Dermis blood vessel endothelial cell (primary cell): ENCODE measurements around the gene GPR50. TPM values are rescaled to one million over a fixed set of nuclear protein-coding genes. Genes with fewer than 3 reads are reported as not detected.
A peak's percentile ranks its signal among the peaks of the same experiment; 100 is the strongest.

Experiments used
- DNase-seq: peaks from one replicate; pipeline ENCODE4 v3.0.0; 2010
- total RNA-seq: library from RNA; depleted of rRNA; stranded (reverse); fragments of >200 nt; gene quantifications from 2 replicates; pipeline ENCODE4 v1.2.3, GENCODE V29; 2014

GPR50 gene
- total RNA-seq = not detected in 2 replicates

DNA sequence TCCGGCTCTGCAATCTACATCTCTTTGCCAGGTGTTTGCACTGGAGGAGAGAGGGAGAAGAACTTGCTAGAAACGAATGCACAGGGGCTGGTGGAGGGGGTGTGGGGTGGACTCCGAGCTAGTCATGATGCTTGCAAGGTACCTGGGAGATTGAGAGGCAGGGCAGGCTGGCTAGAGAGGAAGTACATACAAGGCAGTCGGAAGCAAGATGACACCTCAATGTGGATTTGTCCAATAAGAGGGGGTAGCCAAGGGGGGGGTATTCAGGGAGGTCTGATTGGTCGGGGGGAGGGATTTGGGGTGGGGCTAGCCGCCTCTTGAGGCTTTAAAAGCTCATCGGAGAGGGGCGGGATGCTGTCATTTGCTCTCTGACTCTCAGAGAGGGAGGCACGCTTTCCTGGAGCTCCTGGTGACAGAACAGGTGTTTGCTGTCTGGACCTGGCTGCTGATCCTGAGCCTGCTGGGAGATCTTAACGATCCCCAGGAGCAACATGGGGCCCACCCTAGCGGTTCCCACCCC, at the start of gene GPR50:
Gene GPR50 (plus strand): TSS at position 354 of the 520 bp plus-strand sequence. CDS start 138 bp downstream, at position 492.
- no peak for DNase-seq

DNA sequence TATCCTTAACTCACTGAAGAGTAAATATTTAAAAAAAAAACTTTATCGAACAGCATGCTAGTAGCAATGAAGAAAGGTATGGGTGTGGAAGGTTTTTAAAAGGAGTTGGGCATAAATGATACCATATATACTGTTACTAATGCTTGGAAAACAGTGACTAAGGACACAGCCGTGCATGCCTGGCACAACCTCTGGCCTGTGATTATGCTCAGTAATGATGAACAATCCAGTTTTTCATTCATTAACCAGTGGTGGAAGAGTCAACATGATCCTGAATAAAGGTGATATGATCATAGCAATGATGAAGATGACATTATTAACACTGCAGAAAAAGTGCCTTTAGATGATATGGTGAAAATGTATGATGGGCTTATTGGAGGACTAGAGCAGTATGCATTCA, 43.9 kb upstream of the GPR50 start:
- DNase-seq = no peak

- DNase-seq = peak; percentile 67
Observed at GRCh38 chrX:151151665-151152267, 24.6 kb upstream of the GPR50 start.

GRCh38 chrX:151153086-151153485, 23.3 kb upstream of the GPR50 start:
- DNase-seq = no peak

GRCh38 chrX:151153667-151154066, 22.7 kb upstream of the GPR50 start:
- DNase-seq = no peak

GRCh38 chrX:151155234-151155633, 21.1 kb upstream of the GPR50 start:
- no peak for DNase-seq

DNA sequence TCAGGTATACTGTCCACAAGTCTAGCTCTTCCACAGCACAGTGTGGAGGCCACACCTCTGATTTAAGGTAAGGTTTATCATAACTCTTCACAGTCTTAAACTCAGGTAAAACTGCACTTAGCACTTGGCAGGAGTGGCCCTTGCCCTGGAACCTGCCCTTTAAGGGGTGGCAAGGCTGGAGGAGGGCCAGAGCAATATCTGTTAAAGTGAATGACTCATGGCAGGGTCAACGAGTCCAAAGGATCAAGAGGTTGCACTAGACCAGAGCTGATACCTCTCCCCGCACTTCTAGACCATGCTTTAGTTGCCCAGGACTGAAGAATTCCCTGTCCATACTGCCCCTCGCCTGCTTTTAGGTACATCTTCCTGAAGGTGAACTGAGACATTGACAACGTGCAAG, 14.7 kb upstream of the GPR50 start:
- no peak for DNase-seq

GRCh38 chrX:151167791-151168345, 8.5 kb upstream of the GPR50 start:
- no peak for DNase-seq

- DNase-seq = no peak
Observed at GRCh38 chrX:151169783-151170182, 6.6 kb upstream of the GPR50 start.

DNA sequence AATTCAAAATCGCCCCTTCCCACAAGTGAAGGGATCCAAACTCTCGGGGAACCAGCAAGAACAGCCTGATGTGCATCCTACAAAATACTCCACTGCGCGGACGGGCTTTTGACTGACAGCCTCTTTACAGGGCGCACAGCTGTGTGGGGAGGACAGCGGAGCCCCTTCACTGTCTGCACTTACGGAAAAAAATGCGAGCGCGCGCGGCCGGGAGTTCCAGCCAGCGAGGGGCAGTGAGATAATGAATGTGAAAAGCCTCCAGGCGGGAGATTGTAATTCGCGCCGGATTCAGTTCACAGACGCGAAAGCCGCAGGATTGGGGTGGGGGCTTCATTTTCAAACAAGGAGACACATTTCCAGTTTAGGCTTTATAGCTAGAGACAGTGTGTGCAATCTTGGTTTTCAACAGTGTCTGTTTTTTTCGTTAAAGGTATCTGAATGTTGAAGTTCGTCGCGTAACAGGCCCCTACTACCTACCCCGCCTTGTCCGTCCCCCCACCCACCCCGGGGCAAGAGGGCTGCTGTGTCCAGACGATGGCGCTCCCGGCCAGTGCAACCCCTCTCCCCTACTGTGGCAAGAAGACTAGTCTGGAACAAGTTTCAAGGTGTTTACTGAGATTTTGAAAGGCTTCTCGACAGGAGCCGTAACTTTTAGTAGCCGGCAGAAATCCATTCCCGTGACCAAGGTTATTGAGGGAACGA, 1.7 kb upstream of the GPR50 start:
- DNase-seq = no peak

DNA sequence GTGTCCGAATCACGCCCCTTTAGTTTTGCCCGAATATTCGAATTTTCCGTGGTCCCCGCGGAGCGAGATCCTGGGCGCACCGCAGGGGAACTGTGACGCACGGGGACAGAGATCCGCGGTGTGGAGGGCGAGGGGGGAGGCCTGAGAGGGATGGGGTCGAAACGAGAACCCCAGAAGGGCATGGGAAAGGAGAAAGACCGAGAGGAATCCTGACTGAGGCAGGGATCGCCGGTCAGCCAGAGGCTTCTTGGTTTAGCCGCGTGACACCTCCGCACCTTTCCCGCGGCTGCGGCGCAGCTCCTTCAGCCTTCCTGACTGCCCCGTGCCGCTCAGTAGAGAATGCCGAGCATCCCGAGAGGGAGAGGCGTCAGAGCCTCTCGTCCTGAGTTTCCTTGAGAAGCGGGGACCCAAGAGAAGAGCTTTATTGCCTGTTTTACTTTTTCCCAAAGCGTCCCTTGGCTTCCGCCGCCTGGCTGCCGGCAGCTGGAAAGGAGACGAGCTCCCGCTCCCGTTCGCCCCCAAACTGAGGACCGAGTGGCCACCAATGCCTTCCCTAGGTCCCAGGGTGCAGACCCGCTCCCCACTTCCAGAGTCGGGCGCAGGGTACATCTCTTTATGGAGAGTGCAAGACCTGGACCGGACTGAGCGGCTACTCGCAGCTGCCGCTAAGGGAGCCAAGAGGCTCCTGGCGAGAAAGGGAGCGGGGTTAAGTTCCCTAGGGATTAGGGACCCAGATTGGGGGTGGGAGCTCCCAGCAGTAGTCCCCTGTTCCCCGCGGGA, 911 bp upstream of the GPR50 start:
- no peak for DNase-seq

DNA sequence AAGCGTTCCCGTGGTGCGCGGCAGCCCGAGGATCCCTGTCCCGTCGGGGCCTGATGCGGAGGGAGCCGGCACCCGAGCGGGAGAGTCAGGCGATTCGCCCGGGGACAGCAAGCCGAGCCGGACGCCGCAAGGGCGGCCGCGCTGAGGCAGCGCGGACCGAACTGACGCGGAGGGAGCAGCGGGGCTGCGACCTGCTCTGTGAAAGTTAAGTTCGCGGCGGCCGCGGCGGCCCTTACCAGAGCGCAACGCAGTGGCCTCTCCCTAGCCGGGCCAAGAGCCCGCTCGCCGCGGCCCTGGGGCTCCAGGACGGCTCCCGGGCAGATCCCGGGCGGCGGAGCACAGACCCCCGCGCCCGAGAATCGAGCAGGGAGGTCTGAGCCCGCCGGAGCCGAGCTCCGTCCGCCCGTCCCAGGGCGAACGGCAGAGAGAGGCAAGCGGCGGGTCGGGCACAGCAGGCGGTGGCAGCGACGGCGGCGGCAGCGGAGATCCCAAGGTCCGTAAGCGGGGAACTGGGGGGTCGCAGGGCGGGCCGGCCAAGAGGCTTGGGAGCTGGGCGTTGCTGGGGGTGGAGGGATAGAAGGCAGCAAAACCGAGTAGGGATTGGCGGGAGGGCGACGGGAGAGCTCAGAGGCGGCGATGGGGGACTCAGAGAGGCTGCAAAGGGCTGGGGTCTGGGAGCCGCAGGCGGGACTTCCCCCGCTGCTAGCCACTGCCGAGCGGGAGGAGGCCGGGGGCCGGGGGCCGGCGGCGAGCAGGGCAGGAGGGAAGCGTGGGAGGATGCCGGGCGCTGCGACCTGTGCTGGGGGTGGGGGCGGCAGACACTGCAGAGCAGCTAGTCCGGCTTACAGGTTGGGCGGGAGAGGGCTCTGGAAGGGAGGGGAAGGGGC, 1.0 kb downstream of the GPR50 start:
- DNase-seq = peak; percentile 24

DNA sequence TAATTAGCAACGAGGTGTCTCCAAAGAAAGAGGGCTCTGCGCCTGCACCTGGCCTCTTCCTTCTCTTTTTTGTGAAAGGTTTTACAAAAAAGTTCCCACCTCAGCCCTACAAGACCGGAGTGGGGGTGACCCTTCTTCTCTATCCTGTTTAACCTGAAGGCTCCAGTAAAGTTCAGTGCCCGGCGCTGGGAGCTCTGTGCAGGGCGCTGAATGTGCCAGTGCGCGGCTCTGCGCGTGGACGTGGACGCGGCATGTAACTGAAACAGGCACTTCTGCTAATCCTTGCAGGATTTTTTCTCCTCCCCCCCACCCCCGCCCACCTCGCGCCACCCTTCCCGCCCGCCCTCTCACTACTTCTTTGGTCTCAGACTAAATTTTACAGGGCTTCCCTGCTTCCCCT, 2.4 kb downstream of the GPR50 start:
- DNase-seq = no peak

GRCh38 chrX:151180400-151180799, 4.0 kb downstream of the GPR50 start:
- DNase-seq = no peak

GRCh38 chrX:151181088-151181487, 4.7 kb downstream of the GPR50 start:
- no peak for DNase-seq

- DNase-seq = no peak
Observed at GRCh38 chrX:151183233-151183753, 6.9 kb downstream of the GPR50 start.

DNA sequence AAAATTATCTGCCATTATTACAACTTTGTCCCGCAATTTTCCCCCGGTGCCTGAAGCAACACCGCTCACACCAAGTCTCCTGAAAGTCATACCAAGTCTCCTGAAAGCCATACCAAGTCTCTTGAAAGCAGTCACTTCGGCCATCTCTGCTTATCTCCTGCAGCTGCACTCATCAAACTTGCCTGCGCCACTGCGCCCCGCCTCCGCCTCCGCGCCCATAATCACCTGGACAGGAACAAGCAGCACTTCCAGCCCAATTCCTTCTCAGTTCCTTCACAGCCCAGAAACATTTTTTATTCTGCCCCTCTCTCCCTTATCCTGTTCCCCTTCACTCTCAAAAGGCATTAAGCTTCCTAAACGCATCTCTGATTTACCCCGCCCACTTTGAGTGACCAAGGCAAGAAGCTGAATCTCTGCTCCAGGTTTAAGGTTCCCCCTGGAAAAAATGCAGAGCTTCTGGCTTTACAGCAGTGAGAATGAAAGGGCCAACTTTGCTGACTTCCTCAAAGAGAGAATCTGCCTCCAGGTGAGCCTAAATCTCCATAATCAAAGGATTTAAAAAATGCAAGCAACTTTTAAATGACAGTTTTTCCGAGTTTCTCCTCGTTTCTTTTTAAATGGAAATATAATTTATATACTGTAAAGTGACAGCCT, 7.7 kb downstream of the GPR50 start:
- no peak for DNase-seq

- DNase-seq = no peak
Observed at GRCh38 chrX:151184705-151185104, 8.3 kb downstream of the GPR50 start.

GRCh38 chrX:151206871-151207270, 30.5 kb downstream of the GPR50 start:
- no peak for DNase-seq

GRCh38 chrX:151225843-151226242, 49.5 kb downstream of the GPR50 start:
- no peak for DNase-seq

DNA sequence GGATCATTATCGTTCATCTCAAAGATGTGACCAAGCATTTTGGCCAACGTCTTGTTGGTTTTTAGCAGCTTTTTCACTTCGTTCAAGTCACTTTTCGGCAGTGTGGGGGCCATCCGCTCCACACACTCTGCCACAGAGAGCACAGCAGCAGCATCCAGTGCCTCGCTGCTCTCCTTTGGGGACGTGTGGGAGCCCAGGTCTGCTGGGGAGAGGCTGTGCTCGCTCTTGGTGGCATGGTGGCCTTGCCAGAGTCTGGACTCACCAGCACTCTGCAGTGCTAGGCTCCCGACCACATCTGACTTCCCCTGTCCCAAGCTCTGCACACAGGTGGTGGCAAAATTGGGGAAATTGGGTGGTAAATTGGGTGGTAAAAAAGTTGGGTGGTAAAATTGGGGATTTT, 50.6 kb downstream of the GPR50 start:
- DNase-seq = no peak
